Neutrophil (primary cell): Measurements from ENCODE around the gene EEF2K.

ENCODE experiments used
- H3K27ac ChIP-seq: fragments of 200-600 bp; sonication (generic); 2 replicates; pipeline ENCODE4 v1.5.1; 2016; ENCODE audit warnings: mild to moderate bottlenecking, moderate library complexity
- H3K27me3 ChIP-seq: fragments of 200-600 bp; sonication (generic); 2 replicates; pipeline ENCODE4 v1.6.0; 2016; ENCODE audit warnings: mild to moderate bottlenecking
- H3K36me3 ChIP-seq: fragments of 200-600 bp; sonication (generic); 2 replicates; pipeline ENCODE4 v1.5.1; 2017
- H3K4me1 ChIP-seq, 2 experiments: fragments of 200-600 bp in 1 of 2; sonication (generic) in 1 of 2; 1 replicate in 1 of 2; 2 replicates in 1 of 2; pipeline versions ENCODE4 v1.5.1 to v1.6.1; 2013 to 2016; ENCODE audit warnings: low read depth in 1 of 2, low read length in 1 of 2, mild to moderate bottlenecking in 1 of 2, moderate library complexity in 1 of 2; ENCODE audit not compliant: control insufficient read depth in 1 of 2, insufficient read depth in 1 of 2
- H3K4me3 ChIP-seq, 2 experiments: fragments of 200-600 bp in 1 of 2; sonication (generic) in 1 of 2; 1 replicate in 1 of 2; 2 replicates in 1 of 2; pipeline ENCODE4 v1.5.1; 2013 to 2016; ENCODE audit warnings: low read depth in 1 of 2, low read length in 1 of 2, mild to moderate bottlenecking in 1 of 2, moderate library complexity in 1 of 2
- H3K9me3 ChIP-seq: fragments of 200-600 bp; sonication (generic); 2 replicates; pipeline ENCODE4 v1.5.1; 2016
- TF ChIP-seq, protein P1 (sequence below): fragments of 200-600 bp; sonication (generic); IDR thresholded peaks from 2 replicates; pipeline ENCODE4 v1.5.1; 2016; ENCODE audit warnings: antibody characterized with exemption

The EEF2K gene

DNA sequence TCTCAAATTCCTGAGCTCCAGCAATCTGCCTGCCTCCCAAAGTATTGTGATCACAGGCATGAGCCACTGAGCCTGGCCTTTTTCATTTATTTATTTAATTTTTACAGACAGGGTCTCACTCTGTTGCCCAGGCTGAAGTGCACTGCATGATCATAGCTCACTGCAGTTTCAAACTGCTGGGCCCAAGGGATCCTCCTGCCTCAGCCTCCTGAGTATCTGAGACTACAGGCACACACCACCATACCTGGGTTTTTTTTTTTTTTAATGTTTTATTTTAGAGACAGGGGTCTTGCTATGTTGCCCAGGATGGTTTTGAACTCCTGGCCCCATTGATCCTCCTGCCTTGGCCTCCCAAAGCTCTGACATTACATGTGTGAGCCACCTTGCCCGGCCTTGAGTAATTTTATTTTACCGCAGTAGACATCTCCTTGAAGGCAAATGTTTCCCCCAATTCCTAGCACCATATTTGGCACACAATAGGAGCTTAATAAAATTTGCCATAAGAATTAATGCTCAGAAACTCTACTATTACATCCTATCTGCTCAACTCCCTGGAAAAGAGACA lies 1.9 kb upstream of the EEF2K start:
- Histone ChIP-seq H3K4me3 (no peak overlapping the region), H3K9me3 (no peaks in the 10 kb centered on the region), H3K27ac (no peak overlapping the region), H3K4me1 (peaks cover 15 to 18% of the 10 kb centered on the region in 2 experiments), H3K27me3 (no peaks in the 10 kb centered on the region), H3K36me3 (no peaks in the 10 kb centered on the region)
- TF ChIP-seq, protein P1, sequence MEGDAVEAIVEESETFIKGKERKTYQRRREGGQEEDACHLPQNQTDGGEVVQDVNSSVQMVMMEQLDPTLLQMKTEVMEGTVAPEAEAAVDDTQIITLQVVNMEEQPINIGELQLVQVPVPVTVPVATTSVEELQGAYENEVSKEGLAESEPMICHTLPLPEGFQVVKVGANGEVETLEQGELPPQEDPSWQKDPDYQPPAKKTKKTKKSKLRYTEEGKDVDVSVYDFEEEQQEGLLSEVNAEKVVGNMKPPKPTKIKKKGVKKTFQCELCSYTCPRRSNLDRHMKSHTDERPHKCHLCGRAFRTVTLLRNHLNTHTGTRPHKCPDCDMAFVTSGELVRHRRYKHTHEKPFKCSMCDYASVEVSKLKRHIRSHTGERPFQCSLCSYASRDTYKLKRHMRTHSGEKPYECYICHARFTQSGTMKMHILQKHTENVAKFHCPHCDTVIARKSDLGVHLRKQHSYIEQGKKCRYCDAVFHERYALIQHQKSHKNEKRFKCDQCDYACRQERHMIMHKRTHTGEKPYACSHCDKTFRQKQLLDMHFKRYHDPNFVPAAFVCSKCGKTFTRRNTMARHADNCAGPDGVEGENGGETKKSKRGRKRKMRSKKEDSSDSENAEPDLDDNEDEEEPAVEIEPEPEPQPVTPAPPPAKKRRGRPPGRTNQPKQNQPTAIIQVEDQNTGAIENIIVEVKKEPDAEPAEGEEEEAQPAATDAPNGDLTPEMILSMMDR = no peak

DNA sequence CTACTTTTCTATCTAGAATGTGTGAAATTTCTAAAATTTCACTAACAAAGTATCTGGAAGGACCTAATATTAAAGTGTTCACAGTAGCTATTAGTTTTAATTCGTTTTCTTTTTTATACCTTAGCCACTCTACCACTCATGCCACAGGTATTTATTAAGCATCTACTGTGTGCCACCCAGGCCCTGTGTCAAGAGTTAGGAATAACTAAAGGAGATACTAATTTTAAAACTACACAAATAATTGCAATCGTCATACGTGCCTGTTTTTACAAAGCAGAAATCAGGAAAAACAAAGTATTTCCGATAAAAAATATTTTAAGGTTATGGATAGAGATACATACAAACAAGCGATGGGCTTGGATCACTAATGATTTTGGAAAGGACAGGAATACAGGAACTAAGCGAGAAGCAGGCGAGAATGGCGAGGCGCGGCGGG lies 483 bp upstream of the EEF2K start:
- TF ChIP-seq, protein P1 = no peak
- Histone ChIP-seq H3K27ac (peak overlapping the region; percentile 60), H3K9me3 (no peaks in the 10 kb centered on the region), H3K4me3 (peak overlapping the region; percentile 70 to 81), H3K36me3 (no peaks in the 10 kb centered on the region), H3K27me3 (no peaks in the 10 kb centered on the region), H3K4me1 (peaks cover 15 to 18% of the 10 kb centered on the region in 2 experiments)

DNA sequence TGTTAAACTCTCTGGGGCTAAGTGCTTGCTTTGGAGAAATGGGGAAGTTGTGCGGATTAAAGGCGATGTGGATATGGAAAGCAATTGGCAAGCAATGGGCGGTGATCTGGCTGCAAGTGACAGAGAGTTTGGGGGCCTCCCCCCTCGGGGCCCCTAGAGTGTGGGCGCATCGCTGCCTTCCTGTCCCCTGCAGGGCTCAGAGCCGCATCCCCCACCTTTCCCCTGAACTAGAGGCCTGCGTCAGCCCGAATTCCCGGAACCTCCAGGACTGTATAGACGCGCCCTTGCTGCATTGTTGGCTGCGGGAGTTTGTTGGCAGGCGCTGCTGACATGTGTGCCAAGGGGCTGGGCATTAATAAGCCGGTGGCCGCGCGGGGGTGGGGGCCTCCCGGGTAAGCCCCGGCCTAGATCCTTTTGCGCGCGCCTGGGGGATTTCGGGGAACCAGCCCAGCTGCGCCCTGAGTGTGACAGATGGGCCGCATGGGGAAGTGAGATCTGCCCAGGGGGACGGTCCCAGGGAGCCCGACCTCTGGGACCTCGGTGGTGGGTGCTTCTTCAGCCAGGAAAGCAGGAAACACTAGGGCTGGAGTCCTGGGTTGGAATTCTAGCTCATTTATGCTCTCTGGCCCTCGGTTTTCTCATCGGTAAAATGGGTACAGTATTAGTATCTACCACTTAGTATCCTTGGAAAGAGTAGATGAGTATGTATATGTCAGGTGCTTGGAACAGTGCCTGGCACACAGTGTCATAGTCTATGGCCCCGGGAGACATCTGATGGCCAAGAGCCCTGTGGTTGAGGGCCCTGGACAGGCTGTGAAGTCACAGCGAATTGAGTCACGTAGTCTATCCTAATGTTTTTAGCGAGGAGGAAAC lies 1.0 kb downstream of the EEF2K start:
- Histone ChIP-seq H3K4me3 (peak overlapping the region; percentile 70 to 81), H3K27ac (peak overlapping the region; percentile 60)
- TF ChIP-seq, protein P1 = no peak

DNA sequence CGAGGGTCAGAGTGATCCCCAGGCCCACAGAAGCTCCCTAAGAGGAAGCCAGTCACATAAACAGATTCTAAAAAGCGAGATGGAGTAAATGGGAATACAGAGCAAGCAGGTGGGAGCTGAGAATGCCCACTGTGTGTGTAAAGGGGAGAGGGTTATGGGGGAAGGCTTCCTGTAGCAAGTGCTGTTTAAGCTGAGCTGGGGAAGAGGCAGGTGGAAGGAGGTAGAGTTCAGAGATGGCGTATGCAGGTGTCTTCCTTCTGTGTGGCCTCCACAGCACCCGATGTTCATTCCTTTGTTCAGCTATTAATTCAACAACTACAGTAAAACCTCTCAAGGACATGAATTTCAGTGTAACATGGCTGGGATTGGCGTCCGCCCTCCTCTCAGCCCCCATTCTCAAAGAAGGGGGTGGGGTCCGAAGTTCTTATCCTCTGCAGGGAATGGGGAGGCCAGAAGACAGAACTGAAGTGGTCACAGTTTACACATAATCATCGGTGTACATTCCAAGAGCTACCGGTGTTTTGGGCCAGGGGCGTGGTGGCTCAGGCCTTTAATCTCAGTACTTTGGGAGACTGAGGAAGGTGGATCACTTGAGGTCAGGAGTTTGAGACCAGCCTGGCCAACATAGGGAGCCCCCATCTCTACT lies 1.8 kb downstream of the EEF2K start:
- Histone ChIP-seq H3K36me3 (no peaks in the 10 kb centered on the region), H3K27me3 (no peaks in the 10 kb centered on the region), H3K27ac (no peak overlapping the region), H3K4me3 (no peak overlapping the region), H3K9me3 (no peaks in the 10 kb centered on the region), H3K4me1 (peaks cover 15 to 18% of the 10 kb centered on the region in 2 experiments)
- TF ChIP-seq, protein P1 = no peak

More for the DNA sequence above, 1.0 kb downstream of the EEF2K start:
- Histone ChIP-seq H3K4me1 (peaks cover 15 to 18% of the 10 kb centered on the region in 2 experiments), H3K27me3 (no peaks in the 10 kb centered on the region), H3K9me3 (no peaks in the 10 kb centered on the region), H3K36me3 (no peaks in the 10 kb centered on the region)

DNA sequence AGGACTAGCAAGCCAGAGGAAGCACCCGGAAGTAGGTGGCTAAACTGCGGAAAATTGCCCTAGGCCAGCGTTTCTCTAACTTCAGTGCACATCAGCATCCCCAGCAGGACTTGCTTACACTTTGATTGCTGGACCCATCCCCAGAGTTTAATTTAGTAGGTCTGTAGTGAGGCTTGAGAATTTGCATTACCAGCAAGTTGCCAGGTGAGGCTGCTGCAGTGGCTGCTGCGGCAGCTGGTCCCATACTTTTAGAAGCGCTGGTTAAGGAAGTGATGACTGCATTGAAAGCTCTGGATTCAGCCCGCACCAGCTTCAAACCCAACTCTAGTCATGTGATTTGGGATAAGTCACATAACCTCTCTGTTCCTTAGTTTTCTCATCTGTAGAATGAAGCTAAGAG lies 4.2 kb downstream of the EEF2K start:
- Histone ChIP-seq H3K4me1 (peaks cover 24 to 27% of the 10 kb centered on the region in 2 experiments), H3K36me3 (no peaks in the 10 kb centered on the region), H3K27ac (no peak overlapping the region)

More for the DNA sequence above, 4.2 kb downstream of the EEF2K start:
- H3K9me3 ChIP-seq = no peaks in the 10 kb centered on the region
- no peak overlapping the region for H3K4me3 ChIP-seq
- H3K27me3 ChIP-seq = no peaks in the 10 kb centered on the region
- TF ChIP-seq, protein P1 = no peak
